SK-N-SH treated with all-trans-retinoic acid at 6 μM for 48 hours (cell line): ENCODE results near the gene PAOX.

ENCODE experiments used
- CSDC2 ChIP-seq: fragments of 250-450 bp; sonication (Bioruptor Pico); IDR thresholded peaks from 2 replicates; pipeline ENCODE4 v1.5.0; 2020; ENCODE audit warnings: mild to moderate bottlenecking, moderate library complexity
- GLIS3 ChIP-seq: fragments of 250-450 bp; sonication (Bioruptor Pico); IDR thresholded peaks from 2 replicates; pipeline ENCODE4 v1.5.0; 2020; ENCODE audit warnings: mild to moderate bottlenecking, moderate library complexity
- RARB ChIP-seq: fragments of 250-450 bp; sonication (Bioruptor Pico); IDR thresholded peaks from 2 replicates; pipeline ENCODE4 v1.8.0; 2021; ENCODE audit warnings: mild to moderate bottlenecking, moderate library complexity
- SNAI2 ChIP-seq: fragments of 250-450 bp; sonication (Bioruptor Pico); IDR thresholded peaks from 2 replicates; pipeline ENCODE4 v1.5.0; 2020; ENCODE audit warnings: mild to moderate bottlenecking, moderate library complexity
- TCF4 ChIP-seq: fragments of 250-450 bp; sonication (Bioruptor Pico); IDR thresholded peaks from 2 replicates; pipeline ENCODE4 v1.8.0; 2021; ENCODE audit warnings: mild to moderate bottlenecking, moderate library complexity, borderline replicate concordance
- TOX ChIP-seq: fragments of 250-450 bp; sonication (Bioruptor Pico); IDR thresholded peaks from 2 replicates; pipeline ENCODE4 v1.8.0; 2021; ENCODE audit warnings: mild to moderate bottlenecking, moderate library complexity, borderline replicate concordance
- ZNF565 ChIP-seq: fragments of 450-650 bp; formaldehyde crosslinking; conservative IDR thresholded peaks from 2 replicates; pipeline ENCODE4 v1.5.0; 2020; ENCODE audit warnings: low read depth, mild to moderate bottlenecking, moderate library complexity
- ZNF70 ChIP-seq: fragments of 450-650 bp; formaldehyde crosslinking; IDR thresholded peaks from 2 replicates; pipeline ENCODE4 v1.5.0; 2020; ENCODE audit warnings: mild to moderate bottlenecking, moderate library complexity
- TF ChIP-seq, protein P1 (sequence below): fragments of 250-450 bp; sonication (Bioruptor Pico); IDR thresholded peaks from 2 replicates; pipeline ENCODE4 v1.8.0; 2020; ENCODE audit warnings: mild to moderate bottlenecking, moderate library complexity, borderline replicate concordance
- TF ChIP-seq, protein P2 (sequence below): fragments of 250-450 bp; sonication (Bioruptor Pico); IDR thresholded peaks from 2 replicates; pipeline ENCODE4 v1.5.1; 2020; ENCODE audit warnings: low read depth, mild to moderate bottlenecking, moderate library complexity

- TF ChIP-seq, protein P1, sequence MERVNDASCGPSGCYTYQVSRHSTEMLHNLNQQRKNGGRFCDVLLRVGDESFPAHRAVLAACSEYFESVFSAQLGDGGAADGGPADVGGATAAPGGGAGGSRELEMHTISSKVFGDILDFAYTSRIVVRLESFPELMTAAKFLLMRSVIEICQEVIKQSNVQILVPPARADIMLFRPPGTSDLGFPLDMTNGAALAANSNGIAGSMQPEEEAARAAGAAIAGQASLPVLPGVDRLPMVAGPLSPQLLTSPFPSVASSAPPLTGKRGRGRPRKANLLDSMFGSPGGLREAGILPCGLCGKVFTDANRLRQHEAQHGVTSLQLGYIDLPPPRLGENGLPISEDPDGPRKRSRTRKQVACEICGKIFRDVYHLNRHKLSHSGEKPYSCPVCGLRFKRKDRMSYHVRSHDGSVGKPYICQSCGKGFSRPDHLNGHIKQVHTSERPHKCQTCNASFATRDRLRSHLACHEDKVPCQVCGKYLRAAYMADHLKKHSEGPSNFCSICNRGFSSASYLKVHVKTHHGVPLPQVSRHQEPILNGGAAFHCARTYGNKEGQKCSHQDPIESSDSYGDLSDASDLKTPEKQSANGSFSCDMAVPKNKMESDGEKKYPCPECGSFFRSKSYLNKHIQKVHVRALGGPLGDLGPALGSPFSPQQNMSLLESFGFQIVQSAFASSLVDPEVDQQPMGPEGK (CRISPR knock-in tag): no peak
- TF ChIP-seq RARB (CRISPR knock-in tag) (no peak), GLIS3 (CRISPR knock-in tag) (no peak), ZNF70 (CRISPR knock-in tag) (no peak), ZNF565 (no peak), CSDC2 (no peak), SNAI2 (no peak), TCF4 (CRISPR knock-in tag) (no peak), TOX (CRISPR knock-in tag) (no peak)
- TF ChIP-seq, protein P2, sequence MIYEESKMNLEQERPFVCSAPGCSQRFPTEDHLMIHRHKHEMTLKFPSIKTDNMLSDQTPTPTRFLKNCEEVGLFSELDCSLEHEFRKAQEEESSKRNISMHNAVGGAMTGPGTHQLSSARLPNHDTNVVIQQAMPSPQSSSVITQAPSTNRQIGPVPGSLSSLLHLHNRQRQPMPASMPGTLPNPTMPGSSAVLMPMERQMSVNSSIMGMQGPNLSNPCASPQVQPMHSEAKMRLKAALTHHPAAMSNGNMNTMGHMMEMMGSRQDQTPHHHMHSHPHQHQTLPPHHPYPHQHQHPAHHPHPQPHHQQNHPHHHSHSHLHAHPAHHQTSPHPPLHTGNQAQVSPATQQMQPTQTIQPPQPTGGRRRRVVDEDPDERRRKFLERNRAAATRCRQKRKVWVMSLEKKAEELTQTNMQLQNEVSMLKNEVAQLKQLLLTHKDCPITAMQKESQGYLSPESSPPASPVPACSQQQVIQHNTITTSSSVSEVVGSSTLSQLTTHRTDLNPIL (CRISPR knock-in tag): no peak
Measured at GRCh38 chr10:133383551-133383950, 4.5 kb downstream of the PAOX start.
